WTC11 (cell line): Measurements from ENCODE around the gene AMIGO1. TPM values are rescaled to one million over a fixed set of nuclear protein-coding genes. Genes with fewer than 3 reads are reported as not detected.

ENCODE experiments used
- ATAC-seq: fragments of 200-7000 bp; cut with Tn5 transposase; 2 replicates; pipeline ENCODE4 v1.10.0; 2021; ENCODE audit warnings: mild to moderate bottlenecking, moderate library complexity
- CTCF ChIA-PET: fragments of 300-600 bp; sonication (Branson Sonifier 250); formaldehyde crosslinking; loops from one replicate; lab custom pipeline; 2021; ENCODE audit warnings: antibody characterized with exemption; lab: Charles Lee
- POLR2A ChIA-PET: fragments of 350-600 bp; sonication (Branson Sonifier 250); formaldehyde crosslinking; loops from one replicate; lab custom pipeline; 2021; ENCODE audit warnings: antibody characterized with exemption; lab: Charles Lee
- DNase-seq: peaks from one replicate; pipeline ENCODE4 v3.0.0; 2021; ENCODE audit warnings: low spot score
- H3K27ac Mint-ChIP-seq: 2 replicates; pipeline ENCODE4 v1.8.0; 2021; ENCODE audit warnings: mixed read lengths
- H3K27me3 Mint-ChIP-seq: 2 replicates; pipeline ENCODE4 v1.8.0; 2021; ENCODE audit warnings: low read depth, mild to moderate bottlenecking, moderate library complexity, mixed read lengths
- H3K36me3 Mint-ChIP-seq: 2 replicates; pipeline ENCODE4 v1.8.0; 2021; ENCODE audit warnings: mixed read lengths
- H3K4me1 Mint-ChIP-seq: 2 replicates; pipeline ENCODE4 v1.8.0; 2022; ENCODE audit warnings: mixed read lengths
- H3K4me3 Mint-ChIP-seq: 2 replicates; pipeline ENCODE4 v1.8.0; 2021; ENCODE audit warnings: mild to moderate bottlenecking, moderate library complexity, mixed read lengths
- H3K9me3 Mint-ChIP-seq: 2 replicates; pipeline ENCODE4 v1.8.0; 2021; ENCODE audit warnings: mixed read lengths
- ATF1 ChIP-seq: sonication (generic); formaldehyde crosslinking; IDR thresholded peaks from 2 replicates; pipeline ENCODE4 v1.8.1; 2023; ENCODE audit warnings: mild to moderate bottlenecking, moderate library complexity, missing genetic modification reagents
- CBFB ChIP-seq: sonication (generic); formaldehyde crosslinking; IDR thresholded peaks from 2 replicates; pipeline ENCODE4 v1.8.1; 2022; ENCODE audit warnings: mild to moderate bottlenecking, low read depth, missing genetic modification reagents
- GTF2I ChIP-seq: fragments of 250-450 bp; sonication (Bioruptor Pico); conservative IDR thresholded peaks from 2 replicates; pipeline ENCODE4 v1.4.0; 2021; ENCODE audit warnings: mild to moderate bottlenecking
- IRF2 ChIP-seq: sonication (generic); formaldehyde crosslinking; IDR thresholded peaks from 2 replicates; pipeline ENCODE4 v1.8.0; 2022; ENCODE audit warnings: low read depth, missing genetic modification reagents, borderline replicate concordance
- SMAD3 ChIP-seq: sonication (generic); formaldehyde crosslinking; IDR thresholded peaks from 2 replicates; pipeline ENCODE4 v1.8.0; 2022; ENCODE audit warnings: missing genetic modification reagents, mild to moderate bottlenecking, borderline replicate concordance
- TEAD4 ChIP-seq: sonication (generic); formaldehyde crosslinking; IDR thresholded peaks from 2 replicates; pipeline ENCODE4 v1.8.0; 2022; ENCODE audit warnings: mild to moderate bottlenecking, missing genetic modification reagents
- TP53 ChIP-seq: sonication (generic); formaldehyde crosslinking; IDR thresholded peaks from 2 replicates; pipeline ENCODE4 v1.8.1; 2023; ENCODE audit warnings: mild to moderate bottlenecking, missing genetic modification reagents
- total RNA-seq: library from RNA; stranded (reverse); gene quantifications from 3 replicates; pipeline ENCODE4 v1.2.3, GENCODE V29; 2021
- TF ChIP-seq, protein P1 (sequence below): sonication (generic); formaldehyde crosslinking; conservative IDR thresholded peaks from 2 replicates; pipeline ENCODE4 v1.8.1; 2022; ENCODE audit warnings: mild to moderate bottlenecking, missing genetic modification reagents
- TF ChIP-seq, protein P2 (sequence below): sonication (generic); formaldehyde crosslinking; IDR thresholded peaks from 2 replicates; pipeline ENCODE4 v1.8.0; 2022; ENCODE audit warnings: missing genetic modification reagents
- TF ChIP-seq, protein P3 (sequence below): sonication (generic); formaldehyde crosslinking; IDR thresholded peaks from 2 replicates; pipeline ENCODE4 v1.8.1; 2023; ENCODE audit warnings: mild to moderate bottlenecking, moderate library complexity, missing genetic modification reagents
- TF ChIP-seq, protein P4 (sequence below): sonication (generic); formaldehyde crosslinking; IDR thresholded peaks from 2 replicates; pipeline ENCODE4 v1.8.1; 2022; ENCODE audit warnings: mild to moderate bottlenecking, moderate library complexity, missing genetic modification reagents
- TF ChIP-seq, protein P5 (sequence below): sonication (generic); formaldehyde crosslinking; IDR thresholded peaks from 2 replicates; pipeline ENCODE4 v1.8.0; 2023; ENCODE audit warnings: missing genetic modification reagents, mild to moderate bottlenecking, borderline replicate concordance
- TF ChIP-seq, protein P6 (sequence below): fragments of 250-450 bp; sonication (Bioruptor Pico); IDR thresholded peaks from 2 replicates; pipeline ENCODE4 v1.8.0; 2021; ENCODE audit warnings: mild to moderate bottlenecking
- TF ChIP-seq, protein P7 (sequence below): sonication (generic); formaldehyde crosslinking; IDR thresholded peaks from 2 replicates; pipeline ENCODE4 v1.8.1; 2022; ENCODE audit warnings: mild to moderate bottlenecking, missing genetic modification reagents, moderate library complexity, borderline replicate concordance
- TF ChIP-seq, protein P8 (sequence below): sonication (generic); formaldehyde crosslinking; IDR thresholded peaks from 2 replicates; pipeline ENCODE4 v1.8.1; 2023; ENCODE audit warnings: mild to moderate bottlenecking, missing genetic modification reagents, moderate library complexity

Gene AMIGO1
- total RNA-seq, 1 experiment from 2014 or later, result 2.4 TPM

DNA sequence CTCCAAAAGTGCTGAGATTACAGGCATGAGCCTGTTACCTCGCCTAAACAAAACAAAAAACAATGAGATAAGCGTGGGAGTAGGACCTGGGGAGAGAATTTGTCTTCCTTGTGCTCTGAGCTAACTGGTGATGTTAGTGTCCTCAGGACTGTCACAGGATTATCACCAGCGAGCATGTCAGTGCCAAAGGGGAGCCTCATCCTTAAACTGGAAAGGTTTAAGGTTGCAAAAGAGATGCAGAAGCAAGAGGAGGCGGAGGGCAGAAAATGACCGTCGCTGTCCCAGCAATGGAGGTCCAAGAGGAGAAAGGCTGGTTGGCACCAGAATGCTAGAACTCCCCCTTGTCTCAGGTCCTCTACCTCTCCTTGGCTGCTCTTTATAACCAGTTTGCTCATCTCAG, 39.3 kb downstream of the AMIGO1 start:
- peaks cover 25% of the 10 kb centered on the region for H3K4me1 Mint-ChIP-seq
- no peak overlapping the region for H3K4me3 Mint-ChIP-seq
- POLR2A ChIA-PET, result no interaction called here
- DNase-seq (no peak), ATAC-seq (no peak)
- H3K27me3 Mint-ChIP-seq, result peaks cover 44% of the 10 kb centered on the region
- TF ChIP-seq, protein P1, sequence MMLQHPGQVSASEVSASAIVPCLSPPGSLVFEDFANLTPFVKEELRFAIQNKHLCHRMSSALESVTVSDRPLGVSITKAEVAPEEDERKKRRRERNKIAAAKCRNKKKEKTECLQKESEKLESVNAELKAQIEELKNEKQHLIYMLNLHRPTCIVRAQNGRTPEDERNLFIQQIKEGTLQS (CRISPR knock-in tag), result no peak
- TF ChIP-seq, protein P2, sequence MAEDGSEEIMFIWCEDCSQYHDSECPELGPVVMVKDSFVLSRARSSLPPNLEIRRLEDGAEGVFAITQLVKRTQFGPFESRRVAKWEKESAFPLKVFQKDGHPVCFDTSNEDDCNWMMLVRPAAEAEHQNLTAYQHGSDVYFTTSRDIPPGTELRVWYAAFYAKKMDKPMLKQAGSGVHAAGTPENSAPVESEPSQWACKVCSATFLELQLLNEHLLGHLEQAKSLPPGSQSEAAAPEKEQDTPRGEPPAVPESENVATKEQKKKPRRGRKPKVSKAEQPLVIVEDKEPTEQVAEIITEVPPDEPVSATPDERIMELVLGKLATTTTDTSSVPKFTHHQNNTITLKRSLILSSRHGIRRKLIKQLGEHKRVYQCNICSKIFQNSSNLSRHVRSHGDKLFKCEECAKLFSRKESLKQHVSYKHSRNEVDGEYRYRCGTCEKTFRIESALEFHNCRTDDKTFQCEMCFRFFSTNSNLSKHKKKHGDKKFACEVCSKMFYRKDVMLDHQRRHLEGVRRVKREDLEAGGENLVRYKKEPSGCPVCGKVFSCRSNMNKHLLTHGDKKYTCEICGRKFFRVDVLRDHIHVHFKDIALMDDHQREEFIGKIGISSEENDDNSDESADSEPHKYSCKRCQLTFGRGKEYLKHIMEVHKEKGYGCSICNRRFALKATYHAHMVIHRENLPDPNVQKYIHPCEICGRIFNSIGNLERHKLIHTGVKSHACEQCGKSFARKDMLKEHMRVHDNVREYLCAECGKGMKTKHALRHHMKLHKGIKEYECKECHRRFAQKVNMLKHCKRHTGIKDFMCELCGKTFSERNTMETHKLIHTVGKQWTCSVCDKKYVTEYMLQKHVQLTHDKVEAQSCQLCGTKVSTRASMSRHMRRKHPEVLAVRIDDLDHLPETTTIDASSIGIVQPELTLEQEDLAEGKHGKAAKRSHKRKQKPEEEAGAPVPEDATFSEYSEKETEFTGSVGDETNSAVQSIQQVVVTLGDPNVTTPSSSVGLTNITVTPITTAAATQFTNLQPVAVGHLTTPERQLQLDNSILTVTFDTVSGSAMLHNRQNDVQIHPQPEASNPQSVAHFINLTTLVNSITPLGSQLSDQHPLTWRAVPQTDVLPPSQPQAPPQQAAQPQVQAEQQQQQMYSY (CRISPR knock-in tag), result no peak
- TF ChIP-seq SMAD3 (no peak), TEAD4 (no peak), CBFB (no peak), GTF2I (no peak)
- TF ChIP-seq, protein P3, sequence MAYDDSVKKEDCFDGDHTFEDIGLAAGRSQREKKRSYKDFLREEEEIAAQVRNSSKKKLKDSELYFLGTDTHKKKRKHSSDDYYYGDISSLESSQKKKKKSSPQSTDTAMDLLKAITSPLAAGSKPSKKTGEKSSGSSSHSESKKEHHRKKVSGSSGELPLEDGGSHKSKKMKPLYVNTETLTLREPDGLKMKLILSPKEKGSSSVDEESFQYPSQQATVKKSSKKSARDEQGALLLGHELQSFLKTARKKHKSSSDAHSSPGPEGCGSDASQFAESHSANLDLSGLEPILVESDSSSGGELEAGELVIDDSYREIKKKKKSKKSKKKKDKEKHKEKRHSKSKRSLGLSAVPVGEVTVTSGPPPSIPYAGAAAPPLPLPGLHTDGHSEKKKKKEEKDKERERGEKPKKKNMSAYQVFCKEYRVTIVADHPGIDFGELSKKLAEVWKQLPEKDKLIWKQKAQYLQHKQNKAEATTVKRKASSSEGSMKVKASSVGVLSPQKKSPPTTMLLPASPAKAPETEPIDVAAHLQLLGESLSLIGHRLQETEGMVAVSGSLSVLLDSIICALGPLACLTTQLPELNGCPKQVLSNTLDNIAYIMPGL (CRISPR knock-in tag), result no peak
- TF ChIP-seq, protein P4, sequence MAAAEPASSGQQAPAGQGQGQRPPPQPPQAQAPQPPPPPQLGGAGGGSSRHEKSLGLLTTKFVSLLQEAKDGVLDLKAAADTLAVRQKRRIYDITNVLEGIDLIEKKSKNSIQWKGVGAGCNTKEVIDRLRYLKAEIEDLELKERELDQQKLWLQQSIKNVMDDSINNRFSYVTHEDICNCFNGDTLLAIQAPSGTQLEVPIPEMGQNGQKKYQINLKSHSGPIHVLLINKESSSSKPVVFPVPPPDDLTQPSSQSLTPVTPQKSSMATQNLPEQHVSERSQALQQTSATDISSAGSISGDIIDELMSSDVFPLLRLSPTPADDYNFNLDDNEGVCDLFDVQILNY (CRISPR knock-in tag), result no peak
- TF ChIP-seq, protein P5, sequence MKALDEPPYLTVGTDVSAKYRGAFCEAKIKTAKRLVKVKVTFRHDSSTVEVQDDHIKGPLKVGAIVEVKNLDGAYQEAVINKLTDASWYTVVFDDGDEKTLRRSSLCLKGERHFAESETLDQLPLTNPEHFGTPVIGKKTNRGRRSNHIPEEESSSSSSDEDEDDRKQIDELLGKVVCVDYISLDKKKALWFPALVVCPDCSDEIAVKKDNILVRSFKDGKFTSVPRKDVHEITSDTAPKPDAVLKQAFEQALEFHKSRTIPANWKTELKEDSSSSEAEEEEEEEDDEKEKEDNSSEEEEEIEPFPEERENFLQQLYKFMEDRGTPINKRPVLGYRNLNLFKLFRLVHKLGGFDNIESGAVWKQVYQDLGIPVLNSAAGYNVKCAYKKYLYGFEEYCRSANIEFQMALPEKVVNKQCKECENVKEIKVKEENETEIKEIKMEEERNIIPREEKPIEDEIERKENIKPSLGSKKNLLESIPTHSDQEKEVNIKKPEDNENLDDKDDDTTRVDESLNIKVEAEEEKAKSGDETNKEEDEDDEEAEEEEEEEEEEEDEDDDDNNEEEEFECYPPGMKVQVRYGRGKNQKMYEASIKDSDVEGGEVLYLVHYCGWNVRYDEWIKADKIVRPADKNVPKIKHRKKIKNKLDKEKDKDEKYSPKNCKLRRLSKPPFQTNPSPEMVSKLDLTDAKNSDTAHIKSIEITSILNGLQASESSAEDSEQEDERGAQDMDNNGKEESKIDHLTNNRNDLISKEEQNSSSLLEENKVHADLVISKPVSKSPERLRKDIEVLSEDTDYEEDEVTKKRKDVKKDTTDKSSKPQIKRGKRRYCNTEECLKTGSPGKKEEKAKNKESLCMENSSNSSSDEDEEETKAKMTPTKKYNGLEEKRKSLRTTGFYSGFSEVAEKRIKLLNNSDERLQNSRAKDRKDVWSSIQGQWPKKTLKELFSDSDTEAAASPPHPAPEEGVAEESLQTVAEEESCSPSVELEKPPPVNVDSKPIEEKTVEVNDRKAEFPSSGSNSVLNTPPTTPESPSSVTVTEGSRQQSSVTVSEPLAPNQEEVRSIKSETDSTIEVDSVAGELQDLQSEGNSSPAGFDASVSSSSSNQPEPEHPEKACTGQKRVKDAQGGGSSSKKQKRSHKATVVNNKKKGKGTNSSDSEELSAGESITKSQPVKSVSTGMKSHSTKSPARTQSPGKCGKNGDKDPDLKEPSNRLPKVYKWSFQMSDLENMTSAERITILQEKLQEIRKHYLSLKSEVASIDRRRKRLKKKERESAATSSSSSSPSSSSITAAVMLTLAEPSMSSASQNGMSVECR (CRISPR knock-in tag), result no peak
- TF ChIP-seq, protein P6, sequence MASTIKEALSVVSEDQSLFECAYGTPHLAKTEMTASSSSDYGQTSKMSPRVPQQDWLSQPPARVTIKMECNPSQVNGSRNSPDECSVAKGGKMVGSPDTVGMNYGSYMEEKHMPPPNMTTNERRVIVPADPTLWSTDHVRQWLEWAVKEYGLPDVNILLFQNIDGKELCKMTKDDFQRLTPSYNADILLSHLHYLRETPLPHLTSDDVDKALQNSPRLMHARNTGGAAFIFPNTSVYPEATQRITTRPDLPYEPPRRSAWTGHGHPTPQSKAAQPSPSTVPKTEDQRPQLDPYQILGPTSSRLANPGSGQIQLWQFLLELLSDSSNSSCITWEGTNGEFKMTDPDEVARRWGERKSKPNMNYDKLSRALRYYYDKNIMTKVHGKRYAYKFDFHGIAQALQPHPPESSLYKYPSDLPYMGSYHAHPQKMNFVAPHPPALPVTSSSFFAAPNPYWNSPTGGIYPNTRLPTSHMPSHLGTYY (CRISPR knock-in tag), result no peak
- H3K27ac Mint-ChIP-seq, result no peak overlapping the region
- H3K36me3 Mint-ChIP-seq, result no peaks in the 10 kb centered on the region
- H3K9me3 Mint-ChIP-seq, result no peaks in the 10 kb centered on the region
- CTCF ChIA-PET, result interaction anchor here (1.0 to 2.9 kb wide), 5 partner anchors 13 to 357 kb away, joined by 3 to 10 read pairs (median 7); partner anchors contain the start of genes ATXN7L2 and CYB561D1

DNA sequence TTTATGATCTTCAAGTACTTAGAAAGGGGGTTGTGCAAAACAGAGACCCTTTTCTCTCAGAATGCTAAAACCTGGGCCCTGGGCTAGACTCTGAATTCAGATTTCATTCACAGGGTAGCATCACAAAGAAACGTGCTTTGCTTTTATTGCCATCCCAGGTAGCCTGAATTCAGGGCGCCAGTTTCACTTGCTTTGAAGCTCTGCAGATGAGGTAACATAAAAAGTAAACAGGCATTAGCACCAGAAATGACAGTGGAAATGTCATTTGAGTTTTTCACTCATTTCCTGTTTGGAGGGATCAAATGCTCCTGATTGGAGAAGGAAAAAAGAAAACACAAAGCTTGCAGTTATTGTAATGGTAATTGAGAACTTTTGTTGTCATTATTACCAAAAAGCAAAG, 40.6 kb downstream of the AMIGO1 start:
- H3K27me3 Mint-ChIP-seq, result peaks cover 57% of the 10 kb centered on the region
- H3K36me3 Mint-ChIP-seq, result no peaks in the 10 kb centered on the region
- no peak for ATAC-seq
- H3K4me3 Mint-ChIP-seq, result no peak overlapping the region
- no peaks in the 10 kb centered on the region for H3K9me3 Mint-ChIP-seq
- H3K4me1 Mint-ChIP-seq, result peaks cover 25% of the 10 kb centered on the region
- DNase-seq, result no peak
- ChIA-PET CTCF (interaction anchor here (1.0 to 2.9 kb wide), 6 partner anchors 10 to 356 kb away, joined by 3 to 10 read pairs (median 8); partner anchors contain the start of genes ATXN7L2 and CYB561D1), POLR2A (interaction anchor here (0.7 kb wide), 1 partner anchor 314 kb away, joined by 4 read pairs; no protein-coding TSS in a partner anchor)
- H3K27ac Mint-ChIP-seq, result no peak overlapping the region
- TF ChIP-seq ATF1 (no peak), TP53 (CRISPR knock-in tag) (no peak), IRF2 (CRISPR knock-in tag) (no peak)
- TF ChIP-seq, protein P5 (CRISPR knock-in tag), result no peak
- TF ChIP-seq, protein P7, sequence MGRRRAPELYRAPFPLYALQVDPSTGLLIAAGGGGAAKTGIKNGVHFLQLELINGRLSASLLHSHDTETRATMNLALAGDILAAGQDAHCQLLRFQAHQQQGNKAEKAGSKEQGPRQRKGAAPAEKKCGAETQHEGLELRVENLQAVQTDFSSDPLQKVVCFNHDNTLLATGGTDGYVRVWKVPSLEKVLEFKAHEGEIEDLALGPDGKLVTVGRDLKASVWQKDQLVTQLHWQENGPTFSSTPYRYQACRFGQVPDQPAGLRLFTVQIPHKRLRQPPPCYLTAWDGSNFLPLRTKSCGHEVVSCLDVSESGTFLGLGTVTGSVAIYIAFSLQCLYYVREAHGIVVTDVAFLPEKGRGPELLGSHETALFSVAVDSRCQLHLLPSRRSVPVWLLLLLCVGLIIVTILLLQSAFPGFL (CRISPR knock-in tag), result no peak
- TF ChIP-seq, protein P8, sequence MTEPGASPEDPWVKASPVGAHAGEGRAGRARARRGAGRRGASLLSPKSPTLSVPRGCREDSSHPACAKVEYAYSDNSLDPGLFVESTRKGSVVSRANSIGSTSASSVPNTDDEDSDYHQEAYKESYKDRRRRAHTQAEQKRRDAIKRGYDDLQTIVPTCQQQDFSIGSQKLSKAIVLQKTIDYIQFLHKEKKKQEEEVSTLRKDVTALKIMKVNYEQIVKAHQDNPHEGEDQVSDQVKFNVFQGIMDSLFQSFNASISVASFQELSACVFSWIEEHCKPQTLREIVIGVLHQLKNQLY (CRISPR knock-in tag), result no peak
